ENCODE results near the gene CFAP90.

Gene CFAP90

DNA sequence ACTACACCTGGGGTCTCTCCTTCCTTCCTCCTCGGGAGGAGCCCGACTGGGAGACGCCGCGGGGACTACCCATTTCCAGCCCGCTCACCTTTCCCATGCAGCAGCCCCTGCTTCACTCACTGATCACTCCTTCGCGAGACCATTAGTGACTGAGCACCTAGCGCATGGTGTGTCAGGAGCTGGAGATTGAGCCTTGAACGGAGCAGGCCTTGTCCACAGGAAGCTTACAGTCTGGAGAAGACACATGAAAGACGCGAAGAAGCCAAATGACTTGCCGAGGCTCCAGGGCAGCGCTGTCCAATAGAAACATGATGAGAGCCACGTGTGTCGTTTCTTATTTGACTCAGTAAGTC lies 283 bp upstream of the CFAP90 start:
- TF ChIP-seq, protein P1, sequence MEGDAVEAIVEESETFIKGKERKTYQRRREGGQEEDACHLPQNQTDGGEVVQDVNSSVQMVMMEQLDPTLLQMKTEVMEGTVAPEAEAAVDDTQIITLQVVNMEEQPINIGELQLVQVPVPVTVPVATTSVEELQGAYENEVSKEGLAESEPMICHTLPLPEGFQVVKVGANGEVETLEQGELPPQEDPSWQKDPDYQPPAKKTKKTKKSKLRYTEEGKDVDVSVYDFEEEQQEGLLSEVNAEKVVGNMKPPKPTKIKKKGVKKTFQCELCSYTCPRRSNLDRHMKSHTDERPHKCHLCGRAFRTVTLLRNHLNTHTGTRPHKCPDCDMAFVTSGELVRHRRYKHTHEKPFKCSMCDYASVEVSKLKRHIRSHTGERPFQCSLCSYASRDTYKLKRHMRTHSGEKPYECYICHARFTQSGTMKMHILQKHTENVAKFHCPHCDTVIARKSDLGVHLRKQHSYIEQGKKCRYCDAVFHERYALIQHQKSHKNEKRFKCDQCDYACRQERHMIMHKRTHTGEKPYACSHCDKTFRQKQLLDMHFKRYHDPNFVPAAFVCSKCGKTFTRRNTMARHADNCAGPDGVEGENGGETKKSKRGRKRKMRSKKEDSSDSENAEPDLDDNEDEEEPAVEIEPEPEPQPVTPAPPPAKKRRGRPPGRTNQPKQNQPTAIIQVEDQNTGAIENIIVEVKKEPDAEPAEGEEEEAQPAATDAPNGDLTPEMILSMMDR (IDR thresholded peaks at IDR 0.05; ENCODE audit: borderline replicate concordance, control extremely low read depth, extremely low read depth, insufficient read depth, missing control alignments): no peak
- in situ Hi-C loops (cut with MboI; ENCODE audit: low sequenced_read_pairs, unreplicated experiment): no loop called here
- no peak for DNase-seq (ENCODE audit: low spot score)

DNA sequence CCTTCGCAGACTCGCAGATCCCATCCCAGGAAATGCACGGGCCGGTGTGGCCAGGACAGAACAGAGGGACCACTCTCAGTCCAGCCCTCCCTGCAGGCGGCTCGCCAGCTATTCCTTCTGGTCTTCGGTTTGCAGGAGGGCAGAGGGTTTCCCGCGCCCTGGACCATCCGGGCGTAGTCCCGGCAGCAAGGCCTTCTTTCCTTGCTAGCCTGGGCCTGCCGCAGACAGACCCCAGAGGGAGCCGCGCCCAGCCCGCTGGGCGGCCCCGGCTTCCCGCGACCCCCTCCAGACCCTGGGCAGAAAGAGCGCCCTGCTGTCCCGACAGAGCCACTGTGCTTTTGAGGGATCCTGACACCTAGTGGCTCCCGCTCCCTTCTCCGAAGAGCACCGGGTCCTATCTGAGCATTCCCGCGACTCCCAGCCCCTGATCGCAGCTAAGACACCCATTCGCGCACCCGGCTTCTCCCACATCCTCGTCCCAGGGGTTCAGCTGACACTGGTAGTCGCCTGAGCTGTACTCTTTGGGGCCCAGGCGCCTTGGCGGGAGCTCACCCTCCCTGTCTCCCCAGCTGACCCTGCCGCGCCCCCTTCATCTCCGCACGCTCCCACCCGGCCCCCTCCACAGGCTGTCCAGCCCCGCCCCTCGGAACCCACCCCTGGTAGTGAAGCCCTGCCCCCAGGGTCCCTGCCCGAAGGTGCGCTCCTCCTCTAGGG lies 1.1 kb downstream of the CFAP90 start:
- no peak for DNase-seq (ENCODE audit: low spot score)
- TF ChIP-seq, protein P1 (IDR thresholded peaks at IDR 0.05; ENCODE audit: borderline replicate concordance, control extremely low read depth, extremely low read depth, insufficient read depth, missing control alignments): no peak
- in situ Hi-C loops (cut with MboI; ENCODE audit: low sequenced_read_pairs, unreplicated experiment): no loop called here

- DNase-seq (ENCODE audit: low spot score): no peak
- TF ChIP-seq, protein P1 (IDR thresholded peaks at IDR 0.05; ENCODE audit: borderline replicate concordance, control extremely low read depth, extremely low read depth, insufficient read depth, missing control alignments): no peak
- in situ Hi-C loops (cut with MboI; ENCODE audit: low sequenced_read_pairs, unreplicated experiment): no loop called here
Measured at GRCh38 chr5:7848296-7848695, 2.6 kb downstream of the CFAP90 start.

DNA sequence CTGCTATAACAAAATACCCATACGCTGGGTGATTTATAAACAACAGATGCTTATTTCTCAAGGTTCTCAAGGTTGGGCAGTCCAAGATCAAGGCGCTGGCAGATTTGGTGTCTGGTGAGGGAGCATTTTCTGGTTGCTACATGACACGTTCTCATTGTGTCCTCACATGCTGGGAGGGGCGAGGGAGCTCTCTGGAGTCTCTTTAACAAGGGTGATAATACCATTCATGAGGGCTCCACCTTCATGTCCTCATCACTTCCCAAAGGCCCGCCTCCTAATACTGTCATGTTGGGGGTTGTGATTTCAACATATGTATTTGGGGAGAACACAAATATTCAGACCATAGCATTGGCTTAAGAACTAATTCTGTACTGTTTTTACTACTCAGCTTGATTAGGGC lies 4.6 kb downstream of the CFAP90 start:
- in situ Hi-C loops (cut with MboI; ENCODE audit: low sequenced_read_pairs, unreplicated experiment): no loop called here
- TF ChIP-seq, protein P1 (IDR thresholded peaks at IDR 0.05; ENCODE audit: borderline replicate concordance, control extremely low read depth, extremely low read depth, insufficient read depth, missing control alignments): no peak
- no peak for DNase-seq (ENCODE audit: low spot score)

GRCh38 chr5:7845557-7845956 lies 5.4 kb downstream of the CFAP90 start:
- no peak for DNase-seq (ENCODE audit: low spot score)
- TF ChIP-seq, protein P1 (IDR thresholded peaks at IDR 0.05; ENCODE audit: borderline replicate concordance, control extremely low read depth, extremely low read depth, insufficient read depth, missing control alignments): no peak
- in situ Hi-C loops (cut with MboI; ENCODE audit: low sequenced_read_pairs, unreplicated experiment): no loop called here

DNA sequence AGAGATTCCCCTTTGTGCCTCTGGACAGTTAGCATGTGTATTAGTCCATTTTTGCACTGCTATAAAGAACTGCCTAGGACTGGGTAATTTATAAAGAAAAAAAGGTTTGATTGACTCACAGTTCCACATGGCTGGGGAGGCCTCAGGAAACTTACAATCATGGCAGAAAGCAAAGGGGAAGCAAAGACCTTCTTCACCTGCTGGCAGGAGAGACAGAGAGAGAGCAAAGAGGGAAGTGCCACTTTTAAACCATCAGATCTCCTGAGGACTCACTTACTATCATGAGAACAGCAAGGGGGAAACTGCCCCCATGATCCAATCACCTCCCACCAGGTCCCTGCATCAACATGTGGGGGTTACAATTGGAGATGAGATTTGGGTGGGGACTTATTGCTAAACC lies 6.0 kb downstream of the CFAP90 start:
- TF ChIP-seq, protein P1 (IDR thresholded peaks at IDR 0.05; ENCODE audit: borderline replicate concordance, control extremely low read depth, extremely low read depth, insufficient read depth, missing control alignments): no peak
- DNase-seq (ENCODE audit: low spot score): no peak
- in situ Hi-C loops (cut with MboI; ENCODE audit: low sequenced_read_pairs, unreplicated experiment): no loop called here

Data from GM13976 (cell line).